WI38 (cell line): ENCODE data around the gene HOXB6.

Source experiments
- H3K4me3 ChIP-seq: 2 replicates; pipeline ENCODE4 v1.5.1; 2011; ENCODE audit warnings: low read depth, mild to moderate bottlenecking, control low read depth, low read length
- TF ChIP-seq, protein P1 (sequence below): IDR thresholded peaks from 2 replicates; pipeline ENCODE4 v1.5.1; 2012; ENCODE audit warnings: low read depth, mild to moderate bottlenecking, control low read depth, low read length

Gene HOXB6

DNA sequence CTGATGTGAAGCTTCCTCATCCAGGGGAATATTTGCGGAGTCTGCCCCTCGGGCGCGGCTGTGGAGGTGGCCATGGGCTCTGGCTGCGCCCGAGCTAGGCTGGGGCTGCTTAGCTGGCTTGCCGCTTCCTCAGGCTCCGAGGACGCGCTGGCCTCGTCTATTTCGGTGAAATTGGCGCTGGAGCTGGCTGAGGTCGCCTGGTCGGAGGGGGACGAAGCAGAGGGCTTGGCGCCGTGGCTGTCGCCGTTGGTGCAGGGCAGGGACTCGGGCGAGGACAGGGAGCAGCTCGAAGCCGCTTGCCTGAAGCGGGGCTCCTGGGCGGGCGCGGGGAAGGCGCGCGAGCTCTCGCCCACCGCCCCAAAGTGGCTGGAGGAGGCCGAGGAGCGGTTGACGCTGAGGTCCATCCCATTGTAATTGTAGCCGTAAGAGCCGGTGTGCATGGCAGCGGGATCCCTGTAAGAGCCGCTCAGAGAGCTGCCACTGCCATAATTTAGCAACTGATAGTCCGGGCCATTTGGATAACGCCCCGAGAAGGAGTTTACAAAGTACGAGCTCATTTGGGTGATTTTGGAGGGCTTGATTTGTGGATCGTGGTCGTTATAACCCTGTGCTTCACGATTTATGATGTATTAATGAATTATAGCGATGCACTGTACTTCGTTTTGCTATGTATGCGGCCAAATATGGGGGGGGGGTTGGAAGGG is 11.5 kb downstream of the HOXB6 start, which contains the start of gene HOXB5:
HOXB5 (minus strand) TSS at position 654 of the 704 bp plus-strand sequence; CDS start at position 557, 97 bp downstream.
- peak within 1 kb of the TSS; percentile 89 for H3K4me3 ChIP-seq
- TF ChIP-seq, protein P1, sequence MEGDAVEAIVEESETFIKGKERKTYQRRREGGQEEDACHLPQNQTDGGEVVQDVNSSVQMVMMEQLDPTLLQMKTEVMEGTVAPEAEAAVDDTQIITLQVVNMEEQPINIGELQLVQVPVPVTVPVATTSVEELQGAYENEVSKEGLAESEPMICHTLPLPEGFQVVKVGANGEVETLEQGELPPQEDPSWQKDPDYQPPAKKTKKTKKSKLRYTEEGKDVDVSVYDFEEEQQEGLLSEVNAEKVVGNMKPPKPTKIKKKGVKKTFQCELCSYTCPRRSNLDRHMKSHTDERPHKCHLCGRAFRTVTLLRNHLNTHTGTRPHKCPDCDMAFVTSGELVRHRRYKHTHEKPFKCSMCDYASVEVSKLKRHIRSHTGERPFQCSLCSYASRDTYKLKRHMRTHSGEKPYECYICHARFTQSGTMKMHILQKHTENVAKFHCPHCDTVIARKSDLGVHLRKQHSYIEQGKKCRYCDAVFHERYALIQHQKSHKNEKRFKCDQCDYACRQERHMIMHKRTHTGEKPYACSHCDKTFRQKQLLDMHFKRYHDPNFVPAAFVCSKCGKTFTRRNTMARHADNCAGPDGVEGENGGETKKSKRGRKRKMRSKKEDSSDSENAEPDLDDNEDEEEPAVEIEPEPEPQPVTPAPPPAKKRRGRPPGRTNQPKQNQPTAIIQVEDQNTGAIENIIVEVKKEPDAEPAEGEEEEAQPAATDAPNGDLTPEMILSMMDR = no peak

- H3K4me3 ChIP-seq = peak overlapping the region; percentile 89
- TF ChIP-seq, protein P1 = no peak
Measured at GRCh38 chr17:48592577-48592976, 12.2 kb downstream of the HOXB6 start.

- peak overlapping the region; percentile 89 for H3K4me3 ChIP-seq
- TF ChIP-seq, protein P1 = no peak
Measured at GRCh38 chr17:48592057-48592514, 12.7 kb downstream of the HOXB6 start.

DNA sequence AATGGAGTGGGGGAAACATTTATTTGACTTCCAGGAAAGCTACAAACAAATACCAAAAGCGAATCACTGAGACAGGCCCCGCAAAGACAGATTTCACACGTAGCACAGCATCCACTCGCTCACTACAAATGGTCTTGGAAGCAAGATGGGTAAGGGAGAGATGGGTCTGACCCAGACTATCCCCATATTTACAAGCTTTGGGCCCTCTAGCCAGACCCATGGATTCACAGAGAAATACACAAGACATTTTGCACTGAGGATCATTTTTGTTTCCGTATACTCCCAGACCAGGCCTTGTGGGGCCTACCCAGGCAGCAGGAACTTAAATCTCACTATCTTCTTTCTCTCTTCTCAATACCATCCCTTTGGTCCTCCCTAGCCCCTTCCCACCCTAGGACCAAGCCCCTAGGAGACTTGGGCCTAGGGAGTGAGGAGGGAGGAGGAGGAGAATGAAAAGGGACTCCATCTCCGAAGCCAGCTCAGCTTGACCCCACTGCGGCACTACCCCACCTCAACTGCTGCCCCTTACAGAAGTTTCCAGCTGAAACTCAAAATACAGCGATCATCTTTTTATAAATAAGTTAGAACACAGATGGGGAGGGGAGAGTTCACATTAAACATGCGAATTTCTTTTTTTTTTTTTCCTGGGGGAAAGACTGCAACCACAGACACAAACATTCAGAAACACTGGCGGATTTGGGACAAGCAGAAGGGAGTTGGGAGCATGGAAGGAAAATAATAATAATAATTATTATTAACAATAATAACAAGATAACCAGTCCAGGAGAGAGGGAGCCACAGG is 13.3 kb downstream of the HOXB6 start:
- H3K4me3 ChIP-seq = peak overlapping the region; percentile 89
- TF ChIP-seq, protein P1 = no peak

DNA sequence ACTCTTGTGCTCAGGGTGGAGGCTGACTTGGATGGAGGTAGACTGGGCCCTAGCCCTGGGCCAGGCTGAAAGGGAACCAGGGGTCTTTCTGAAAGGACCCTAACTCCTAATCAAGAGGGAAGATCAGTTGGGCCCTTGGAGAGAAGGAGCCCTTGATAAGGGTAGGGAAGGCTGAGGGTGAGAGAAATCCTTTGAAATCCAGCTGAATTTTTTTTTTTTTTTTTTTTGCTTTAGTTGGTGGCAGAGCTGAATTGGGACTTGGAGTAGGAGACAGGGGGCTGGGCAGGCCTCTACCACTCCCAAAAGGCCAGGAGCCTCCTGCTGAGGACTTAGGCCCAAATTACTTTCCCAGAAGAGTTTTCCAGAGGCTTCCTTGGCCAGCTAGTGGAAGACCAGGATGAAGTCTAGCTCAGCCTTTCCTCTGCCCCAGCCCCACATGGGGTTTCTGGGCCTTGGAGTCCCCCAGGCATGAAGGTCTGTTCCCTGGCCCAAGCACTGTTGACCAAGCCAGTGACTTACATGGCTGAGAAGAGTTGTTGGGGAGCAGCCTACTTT is 14.1 kb downstream of the HOXB6 start:
- TF ChIP-seq, protein P1 = no peak

DNA sequence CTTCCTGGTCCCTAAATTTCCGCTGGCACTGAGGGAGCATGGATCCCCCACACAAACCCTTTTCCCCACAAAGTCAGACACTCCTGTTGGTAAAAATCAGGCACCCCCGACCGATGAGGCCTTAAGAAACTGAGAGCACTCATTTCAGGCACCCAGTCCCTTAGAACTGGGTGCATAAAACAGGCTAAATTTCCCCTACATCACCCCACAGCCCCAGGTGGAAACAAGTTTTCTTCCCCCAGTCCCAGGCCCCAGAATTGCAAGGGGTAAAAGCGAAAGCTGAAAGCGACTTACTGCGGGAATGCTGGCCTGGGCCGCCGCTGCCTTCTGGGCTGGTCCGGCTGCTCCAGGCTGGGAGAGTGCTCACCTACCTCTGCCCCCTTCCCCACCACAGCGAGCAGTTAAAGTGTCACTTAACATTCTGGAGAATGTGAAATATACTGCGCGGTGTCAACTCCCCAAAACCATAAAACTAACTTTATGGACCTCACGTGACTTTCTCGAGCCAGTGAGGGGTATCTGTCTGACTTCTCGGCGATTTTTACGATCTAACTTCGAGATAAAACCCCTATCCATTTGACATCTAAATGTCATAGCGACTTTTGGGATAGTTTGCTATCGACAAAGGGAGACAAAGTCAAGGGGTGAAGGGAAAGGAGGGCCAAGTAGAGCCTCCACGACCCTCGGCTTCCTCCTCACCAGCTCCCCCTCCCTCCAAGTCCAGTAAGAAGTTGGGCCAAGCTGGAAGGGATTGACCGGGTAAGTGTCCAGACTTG is 14.8 kb downstream of the HOXB6 start, which contains the start of gene HOXB3:
HOXB3 (minus strand) TSS at position 411 of the 776 bp plus-strand sequence. CDS start 37,767 bp downstream, outside the sequence.
- TF ChIP-seq, protein P1 = no peak
- peak within 1 kb of the TSS; percentile 89 for H3K4me3 ChIP-seq

More for the DNA sequence above, 14.1 kb downstream of the HOXB6 start:
- H3K4me3 ChIP-seq = peak overlapping the region; percentile 89
